Hepatocyte (in vitro differentiated cells): ENCODE results near the gene ESPNL.

Experiments
- EZH2 ChIP-seq: fragments of 200-600 bp; sonication (generic); IDR thresholded peaks from 2 replicates; pipeline ENCODE4 v1.6.1; 2016; ENCODE audit warnings: antibody characterized with exemption, mild to moderate bottlenecking, borderline replicate concordance
- EZH2phosphoT487 ChIP-seq: fragments of 200-600 bp; sonication (generic); IDR thresholded peaks from one replicate; pipeline ENCODE4 v1.6.1; 2018; ENCODE audit warnings: antibody characterized with exemption, mild to moderate bottlenecking, low read depth, moderate library complexity; ENCODE audit not compliant: unreplicated experiment, severe bottlenecking
- TF ChIP-seq, protein P1 (sequence below): fragments of 200-600 bp; sonication (generic); IDR thresholded peaks from 2 replicates; pipeline ENCODE4 v1.5.1; 2016; ENCODE audit warnings: antibody characterized with exemption, mild to moderate bottlenecking; ENCODE audit not compliant: poor library complexity

DNA sequence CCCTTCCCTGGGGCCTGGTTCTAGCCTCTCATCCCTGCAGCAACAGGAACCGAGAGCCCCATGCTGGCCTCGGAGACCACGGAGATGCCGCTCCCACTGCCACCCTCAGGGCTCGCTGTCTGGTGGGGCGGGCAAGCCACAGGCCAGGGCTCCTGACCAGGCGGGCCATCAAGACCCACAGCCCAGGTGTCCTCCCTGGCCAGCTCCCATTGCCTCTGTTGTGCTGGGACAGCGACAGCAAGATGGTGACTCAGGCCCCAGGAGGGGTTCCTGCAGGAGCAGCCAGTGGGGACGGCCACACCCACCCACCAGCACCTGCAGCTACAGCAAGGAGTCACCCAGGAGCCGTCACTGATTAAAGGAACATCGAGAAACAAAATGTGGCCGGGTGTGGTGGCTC lies 45.7 kb downstream of the ESPNL start:
- TF ChIP-seq EZH2 (no peak), EZH2phosphoT487 (no peak)
- TF ChIP-seq, protein P1, sequence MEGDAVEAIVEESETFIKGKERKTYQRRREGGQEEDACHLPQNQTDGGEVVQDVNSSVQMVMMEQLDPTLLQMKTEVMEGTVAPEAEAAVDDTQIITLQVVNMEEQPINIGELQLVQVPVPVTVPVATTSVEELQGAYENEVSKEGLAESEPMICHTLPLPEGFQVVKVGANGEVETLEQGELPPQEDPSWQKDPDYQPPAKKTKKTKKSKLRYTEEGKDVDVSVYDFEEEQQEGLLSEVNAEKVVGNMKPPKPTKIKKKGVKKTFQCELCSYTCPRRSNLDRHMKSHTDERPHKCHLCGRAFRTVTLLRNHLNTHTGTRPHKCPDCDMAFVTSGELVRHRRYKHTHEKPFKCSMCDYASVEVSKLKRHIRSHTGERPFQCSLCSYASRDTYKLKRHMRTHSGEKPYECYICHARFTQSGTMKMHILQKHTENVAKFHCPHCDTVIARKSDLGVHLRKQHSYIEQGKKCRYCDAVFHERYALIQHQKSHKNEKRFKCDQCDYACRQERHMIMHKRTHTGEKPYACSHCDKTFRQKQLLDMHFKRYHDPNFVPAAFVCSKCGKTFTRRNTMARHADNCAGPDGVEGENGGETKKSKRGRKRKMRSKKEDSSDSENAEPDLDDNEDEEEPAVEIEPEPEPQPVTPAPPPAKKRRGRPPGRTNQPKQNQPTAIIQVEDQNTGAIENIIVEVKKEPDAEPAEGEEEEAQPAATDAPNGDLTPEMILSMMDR: no peak
